Right lobe of liver (tissue), 6 donors: ENCODE data around the gene PLA2G3. TPM values are rescaled to one million over a fixed set of nuclear protein-coding genes. Genes with fewer than 3 reads are reported as not detected.

Source experiments
- ATAC-seq, 4 donors: fragments of 200-7000 bp; cut with Tn5 transposase; one replicate each; pipeline ENCODE4 v1.9.1; 2020; ENCODE audit warnings: mild to moderate bottlenecking in 4 of 4, moderate library complexity in 4 of 4
- DNase-seq, 3 donors: peaks; one replicate each; pipeline ENCODE4 v3.0.0-alpha.2; 2020
- H3K27ac ChIP-seq, 3 donors: fragments of 200-600 bp; one replicate each; pipeline ENCODE4 v1.8.0; 2022
- H3K27me3 ChIP-seq, 2 donors: fragments of 200-600 bp; one replicate each; pipeline ENCODE4 v1.8.0; 2022
- H3K36me3 ChIP-seq, 4 donors: fragments of 200-600 bp; sonication (generic) in 1 of 4; one replicate each; pipeline versions ENCODE4 v1.5.1 to v1.8.0; 2017 to 2022; ENCODE audit warnings: control low read depth in 1 of 4
- H3K4me1 ChIP-seq, 4 donors: fragments of 200-600 bp; sonication (generic) in 1 of 4; one replicate each; pipeline versions ENCODE4 v1.5.1 to v1.8.0; 2017 to 2022; ENCODE audit warnings: control low read depth in 1 of 4
- H3K4me3 ChIP-seq, 3 donors: fragments of 200-600 bp; one replicate each; pipeline ENCODE4 v1.8.0; 2022
- H3K9me3 ChIP-seq, 4 donors: fragments of 200-600 bp; sonication (generic) in 1 of 4; one replicate each; pipeline versions ENCODE4 v1.5.1 to v1.8.0; 2017 to 2022; ENCODE audit warnings: control low read depth in 1 of 4
- POLR2A ChIP-seq: fragments of 450-650 bp; IDR thresholded peaks from one replicate; pipeline ENCODE4 v1.6.1; 2017; ENCODE audit warnings: antibody characterized with exemption, mild to moderate bottlenecking
- WGBS: methylation state at CpG from one replicate; pipeline ENCODE4 v1.1.6; 2018; ENCODE audit warnings: low coverage, low lambda C conversion rate; ENCODE audit not compliant: insufficient coverage; ENCODE audit errors: missing lambda C conversion rate; 5-methylcytosine and 5-hydroxymethylcytosine counted together
- intact Hi-C, 2 donors: fragments of 100-400 bp; cut with DNase I; formaldehyde crosslinking; loops; one replicate each; pipeline versions ENCODE4 v1.11.2 to v1.14.1; 2022
- total RNA-seq, 6 experiments: library from RNA; depleted of rRNA in 2 of 6; stranded (reverse); fragments of >200 nt in 2 of 6; fragmentation: NEBNext Ultra II Directional in 3 of 6; extraction: Animal tissue kit (Norgen Biotek cat#: 25700) in 3 of 6; gene quantifications; one replicate each; pipeline versions ENCODE4 v1.1.0 to v1.2.4, GENCODE V29; 2016 to 2023
- TF ChIP-seq, protein P1 (sequence below), 4 donors: fragments of 200-600 bp in 3 of 4; fragments of 450-650 bp in 1 of 4; IDR thresholded peaks; one replicate each; pipeline versions ENCODE4 v1.5.1 to v1.8.0; 2016 to 2022; ENCODE audit warnings: antibody characterized with exemption in 4 of 4, mild to moderate bottlenecking in 2 of 4
- donor health status: DM: no; HTN: yes; CAD: no.
- donor health status: DM: no; HTN: no; CAD: no.
- donor health status: DM: no; HTN: no; CAD: no.
- donor health status: DM: no; HTN: yes; CAD: no.
- donor health status: DM: no; HTN: yes; CAD: no.

The PLA2G3 gene
- total RNA-seq, 6 experiments from 2014 or later: not detected

DNA sequence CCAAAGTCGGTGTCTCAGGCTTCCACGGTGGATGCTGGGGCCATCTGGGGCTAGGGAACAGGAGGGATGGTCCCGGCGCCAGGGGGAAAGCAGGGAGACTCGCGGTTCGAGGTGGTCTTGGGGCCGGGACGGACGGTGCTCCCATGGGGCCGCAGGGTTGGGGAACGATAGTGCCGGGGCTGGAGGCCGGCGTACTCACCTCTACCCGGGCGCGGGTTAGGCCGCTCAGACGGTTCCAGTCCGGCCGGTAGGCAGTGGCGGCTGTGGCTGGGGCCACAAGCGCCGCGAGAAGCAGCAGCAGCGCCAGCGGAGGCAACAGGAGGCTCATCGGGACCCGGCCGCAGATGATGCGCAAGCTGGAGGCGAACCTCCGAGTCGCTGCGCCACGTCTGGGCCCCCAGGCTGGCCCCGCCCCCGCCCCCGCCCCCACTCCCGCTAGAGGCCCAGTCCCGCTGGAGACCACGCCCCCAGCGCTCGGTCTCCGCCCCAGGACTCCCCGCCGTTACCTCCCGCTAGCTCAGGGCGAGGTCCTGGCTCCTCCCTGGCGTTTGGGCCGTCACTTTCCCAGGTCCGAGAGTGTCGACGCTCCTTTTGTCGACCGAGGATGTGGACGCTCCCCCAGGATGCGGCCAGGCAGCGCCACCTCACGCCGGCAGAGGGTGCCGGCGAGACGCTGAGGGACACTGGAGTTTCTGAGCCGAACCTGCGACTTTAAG is 33.0 kb downstream of the PLA2G3 start, which contains the start of gene SELENOM:
Gene SELENOM, minus strand, starts transcription at position 391 of the 716 bp plus-strand sequence. Its CDS starts 63 bp downstream, at position 328.
- intact Hi-C loops: no loop called here
- 3% methylated on average over 22 of the region's 67 CpGs for WGBS
- no peaks in the 10 kb centered on the region for H3K27me3 ChIP-seq

DNA sequence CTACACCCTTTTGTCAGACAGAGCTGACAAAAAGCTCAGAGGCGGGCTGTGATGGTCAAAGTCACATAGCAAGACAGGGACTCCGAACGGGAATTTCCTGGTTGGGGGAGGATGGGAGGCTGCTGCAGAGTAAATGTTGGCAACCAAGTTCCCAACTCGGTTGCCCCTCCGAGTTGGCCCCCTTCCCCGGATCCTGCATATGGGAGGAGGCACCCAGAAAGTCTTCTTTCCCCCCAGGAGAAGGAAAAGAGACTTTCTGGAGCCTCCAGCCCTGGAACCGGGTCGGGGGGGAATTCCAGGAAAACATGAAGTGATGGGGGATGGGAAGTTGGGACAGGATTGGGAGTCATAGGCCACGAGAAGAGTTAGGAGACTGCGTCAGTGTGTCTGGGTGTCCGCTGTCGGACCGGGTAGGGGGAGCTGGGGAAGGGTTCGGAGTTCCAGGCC is 33.6 kb downstream of the PLA2G3 start:
- TF ChIP-seq, protein P1, sequence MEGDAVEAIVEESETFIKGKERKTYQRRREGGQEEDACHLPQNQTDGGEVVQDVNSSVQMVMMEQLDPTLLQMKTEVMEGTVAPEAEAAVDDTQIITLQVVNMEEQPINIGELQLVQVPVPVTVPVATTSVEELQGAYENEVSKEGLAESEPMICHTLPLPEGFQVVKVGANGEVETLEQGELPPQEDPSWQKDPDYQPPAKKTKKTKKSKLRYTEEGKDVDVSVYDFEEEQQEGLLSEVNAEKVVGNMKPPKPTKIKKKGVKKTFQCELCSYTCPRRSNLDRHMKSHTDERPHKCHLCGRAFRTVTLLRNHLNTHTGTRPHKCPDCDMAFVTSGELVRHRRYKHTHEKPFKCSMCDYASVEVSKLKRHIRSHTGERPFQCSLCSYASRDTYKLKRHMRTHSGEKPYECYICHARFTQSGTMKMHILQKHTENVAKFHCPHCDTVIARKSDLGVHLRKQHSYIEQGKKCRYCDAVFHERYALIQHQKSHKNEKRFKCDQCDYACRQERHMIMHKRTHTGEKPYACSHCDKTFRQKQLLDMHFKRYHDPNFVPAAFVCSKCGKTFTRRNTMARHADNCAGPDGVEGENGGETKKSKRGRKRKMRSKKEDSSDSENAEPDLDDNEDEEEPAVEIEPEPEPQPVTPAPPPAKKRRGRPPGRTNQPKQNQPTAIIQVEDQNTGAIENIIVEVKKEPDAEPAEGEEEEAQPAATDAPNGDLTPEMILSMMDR (IDR thresholded peaks at IDR 0.05): no peak
- no peak for TF ChIP-seq POLR2A
- H3K4me3 ChIP-seq: peak overlapping the region; percentile 35 to 54 (median 47)
- WGBS: 71% methylated on average over 11 of the region's 14 CpGs
- no peaks in the 10 kb centered on the region for H3K27me3 ChIP-seq
- intact Hi-C loops: no loop called here
- no peaks in the 10 kb centered on the region for H3K36me3 ChIP-seq
- DNase-seq (peak in 1 of 3 donors; percentile 51), ATAC-seq (peak; percentile 3 to 9 (median 4))
- peaks cover 0 to 7% (median 0%) of the 10 kb centered on the region in 4 donors for H3K4me1 ChIP-seq
- H3K27ac ChIP-seq: peak overlapping the region; percentile 64 to 87 (median 69)
- H3K9me3 ChIP-seq: no peaks in the 10 kb centered on the region

More for the DNA sequence above, 33.0 kb downstream of the PLA2G3 start, which contains the start of gene SELENOM:
- Histone ChIP-seq H3K4me1 (peaks cover 0 to 7% (median 0%) of the 10 kb centered on the region in 4 donors), H3K36me3 (no peaks in the 10 kb centered on the region), H3K27ac (peak within 1 kb of the TSS; percentile 64 to 87 (median 69)), H3K9me3 (no peaks in the 10 kb centered on the region), H3K4me3 (peak within 1 kb of the TSS; percentile 35 to 54 (median 47))
- TF ChIP-seq POLR2A: peak; percentile 48
- TF ChIP-seq, protein P1 (IDR thresholded peaks at IDR 0.05): peak; percentile 83 to 91 (median 88)
- ATAC-seq (peak; percentile 93 to 97 (median 96)), DNase-seq (peak; percentile 96 to 97 (median 97))

DNA sequence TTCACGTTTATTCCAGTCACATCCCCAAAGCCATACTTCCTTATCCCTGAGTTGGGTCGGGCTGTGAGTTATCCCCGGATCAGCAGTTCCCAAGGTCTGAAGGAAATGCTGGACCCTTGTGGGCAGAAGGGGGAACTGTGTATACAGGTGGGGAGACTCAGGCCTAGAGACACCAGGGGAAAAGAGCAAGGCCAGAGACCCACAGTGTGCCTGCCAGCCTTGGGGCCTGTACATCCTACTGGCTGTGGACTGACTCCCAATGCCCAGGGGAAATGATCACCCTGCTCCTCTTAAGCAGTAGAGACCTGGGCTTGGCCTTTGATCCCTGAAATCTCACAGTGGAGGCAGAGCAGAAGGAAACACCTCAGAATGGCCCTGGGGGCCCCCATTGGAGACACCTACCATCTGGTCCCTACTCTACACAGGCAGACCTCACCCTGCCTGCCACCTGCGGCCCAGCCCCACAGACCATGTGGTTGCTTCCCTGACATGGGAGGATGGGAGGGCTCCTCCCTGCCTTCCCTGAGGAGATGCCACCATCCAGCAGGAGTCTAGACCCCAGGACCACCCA is 34.2 kb downstream of the PLA2G3 start:
- peak overlapping the region in 2 of 3 donors; percentile 35 to 54 for H3K4me3 ChIP-seq
- peak overlapping the region in 2 of 3 donors; percentile 64 to 87 for H3K27ac ChIP-seq
- ATAC-seq (no peak), DNase-seq (no peak)
- no peaks in the 10 kb centered on the region for H3K27me3 ChIP-seq
- intact Hi-C loops: no loop called here
- peaks cover 0 to 7% (median 0%) of the 10 kb centered on the region in 4 donors for H3K4me1 ChIP-seq
- TF ChIP-seq POLR2A: no peak
- TF ChIP-seq, protein P1 (IDR thresholded peaks at IDR 0.05): no peak
- 44% methylated on average over 3 of the region's 4 CpGs for WGBS
- H3K9me3 ChIP-seq: no peaks in the 10 kb centered on the region
- no peaks in the 10 kb centered on the region for H3K36me3 ChIP-seq

DNA sequence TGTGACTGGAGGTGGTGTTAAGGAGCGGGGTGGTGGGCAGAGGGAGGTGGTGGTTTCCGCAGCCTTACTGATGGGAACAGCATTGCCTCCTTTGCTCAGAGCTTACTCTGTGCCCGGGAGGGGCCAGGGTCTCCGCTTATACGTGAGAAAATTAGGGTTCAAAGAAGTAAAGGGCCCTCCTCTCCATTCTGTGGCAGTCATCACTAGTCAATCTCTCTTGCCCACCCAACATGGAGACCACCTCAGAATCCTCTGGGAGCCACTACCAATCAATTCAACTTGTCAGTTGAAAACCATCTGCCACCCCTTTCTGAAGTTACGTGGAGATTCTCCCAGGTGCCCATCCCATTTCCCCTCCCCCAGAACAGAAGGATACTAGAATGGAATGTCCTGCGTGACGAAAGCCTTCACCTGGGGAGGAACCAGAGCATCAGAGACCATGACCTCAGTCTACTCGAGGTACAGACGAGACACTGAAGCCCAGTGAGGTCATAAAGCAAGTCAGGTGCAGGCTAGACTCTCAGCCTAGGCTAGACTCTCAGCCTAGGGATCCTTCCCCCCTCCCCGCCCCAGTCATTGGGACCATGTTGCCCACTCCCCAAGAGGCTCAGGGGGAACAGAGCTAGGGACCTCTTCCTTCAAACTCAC is 34.9 kb downstream of the PLA2G3 start:
- H3K27me3 ChIP-seq: no peaks in the 10 kb centered on the region
- no peak overlapping the region for H3K4me3 ChIP-seq
- TF ChIP-seq, protein P1 (IDR thresholded peaks at IDR 0.05): no peak
- TF ChIP-seq POLR2A: no peak
- intact Hi-C loops: no loop called here
- WGBS: 24% methylated on average over 2 of the region's 11 CpGs
- DNase-seq (no peak), ATAC-seq (no peak)
- H3K4me1 ChIP-seq: peaks cover 0 to 7% (median 0%) of the 10 kb centered on the region in 4 donors
- H3K9me3 ChIP-seq: no peaks in the 10 kb centered on the region
- H3K27ac ChIP-seq: no peak overlapping the region
- H3K36me3 ChIP-seq: no peaks in the 10 kb centered on the region
